Transverse colon (tissue), 4 donors: ENCODE measurements around the gene UACA. TPM values are rescaled to one million over a fixed set of nuclear protein-coding genes. Genes with fewer than 3 reads are reported as not detected.
A peak's percentile ranks its signal among the peaks of the same experiment; 100 is the strongest.

Experiments used
- DNase-seq: peaks from one replicate; pipeline ENCODE4 v3.0.0-alpha.2; 2019
- H3K27ac ChIP-seq, 4 donors: fragments of 200-600 bp; sonication (generic); 2 replicates each; pipeline ENCODE4 v1.5.1; 2016 to 2018; ENCODE audit warnings: inconsistent platforms in 4 of 4
- H3K27me3 ChIP-seq: fragments of 200-600 bp; sonication (generic); 2 replicates; pipeline ENCODE4 v1.5.1; 2017; ENCODE audit warnings: inconsistent platforms
- H3K36me3 ChIP-seq, 4 donors: fragments of 200-600 bp; sonication (generic); 2 replicates each; pipeline ENCODE4 v1.5.1; 2017 to 2019; ENCODE audit warnings: inconsistent platforms in 4 of 4
- H3K4me1 ChIP-seq, 4 donors: fragments of 200-600 bp; sonication (generic); 2 replicates each; pipeline ENCODE4 v1.5.1; 2017 to 2020; ENCODE audit warnings: inconsistent platforms in 4 of 4
- H3K4me3 ChIP-seq, 4 donors: fragments of 200-600 bp; sonication (generic); 1 replicate in 1 of 4; 2 replicates in 3 of 4; pipeline versions ENCODE4 v1.5.1 to v1.6.1; 2017 to 2019; ENCODE audit warnings: inconsistent platforms in 4 of 4
- H3K9me3 ChIP-seq, 2 donors: fragments of 200-600 bp; sonication (generic); 2 replicates each; pipeline ENCODE4 v1.5.1; 2017 to 2019; ENCODE audit warnings: inconsistent platforms in 2 of 2
- EP300 ChIP-seq: sonication (generic); formaldehyde crosslinking; IDR thresholded peaks from one replicate; pipeline ENCODE4 v1.6.1; 2017; ENCODE audit warnings: antibody characterized with exemption, low read depth
- POLR2A ChIP-seq: fragments of 450-650 bp; IDR thresholded peaks from one replicate; pipeline ENCODE4 v1.6.1; 2016; ENCODE audit warnings: antibody characterized with exemption, mild to moderate bottlenecking, moderate library complexity
- POLR2AphosphoS5 ChIP-seq, 3 donors: sonication (generic); formaldehyde crosslinking; IDR thresholded peaks; one replicate each; pipeline ENCODE4 v1.6.1; 2016; ENCODE audit warnings: antibody characterized with exemption in 3 of 3
- WGBS, 2 donors: methylation state at CpG; one replicate each; pipeline ENCODE4 v1.1.5; 2018; ENCODE audit warnings: low coverage in 1 of 2; 5-methylcytosine and 5-hydroxymethylcytosine counted together
- in situ Hi-C, 4 donors: fragments of 200-750 bp; cut with MboI; loops; one replicate each; pipeline versions ENCODE4 v1.15.0 to v1.15.1; 2017; ENCODE audit warnings: low sequenced_read_pairs in 3 of 4, low pct_ligation_motif_present in 1 of 4, low pct_unique_long_range_greater_than_20kb in 1 of 4
- intact Hi-C: fragments of 100-400 bp; cut with DNase I; formaldehyde crosslinking; loops from one replicate; pipeline ENCODE4 v1.15.1; 2023; ENCODE audit warnings: low total_unique reads
- total RNA-seq, 4 donors: library from RNA; depleted of rRNA; stranded (reverse); fragments of >200 nt; gene quantifications; one replicate each; pipeline ENCODE4 v1.1.0, GENCODE V29; 2016
- TF ChIP-seq, protein P1 (sequence below), 5 experiments: fragments of 200-600 bp in 3 of 5; fragments of 450-650 bp in 2 of 5; sonication (generic) in 3 of 5; IDR thresholded peaks; 1 replicate in 2 of 5; 2 replicates in 3 of 5; pipeline ENCODE4 v1.5.1; 2016 to 2017; ENCODE audit warnings: antibody characterized with exemption in 5 of 5, inconsistent platforms in 3 of 5, mild to moderate bottlenecking in 2 of 5, moderate library complexity in 1 of 5

Gene UACA
- total RNA-seq, 4 donors from 2014 or later = 19.5 to 90.5 (median 40.8) TPM

DNA sequence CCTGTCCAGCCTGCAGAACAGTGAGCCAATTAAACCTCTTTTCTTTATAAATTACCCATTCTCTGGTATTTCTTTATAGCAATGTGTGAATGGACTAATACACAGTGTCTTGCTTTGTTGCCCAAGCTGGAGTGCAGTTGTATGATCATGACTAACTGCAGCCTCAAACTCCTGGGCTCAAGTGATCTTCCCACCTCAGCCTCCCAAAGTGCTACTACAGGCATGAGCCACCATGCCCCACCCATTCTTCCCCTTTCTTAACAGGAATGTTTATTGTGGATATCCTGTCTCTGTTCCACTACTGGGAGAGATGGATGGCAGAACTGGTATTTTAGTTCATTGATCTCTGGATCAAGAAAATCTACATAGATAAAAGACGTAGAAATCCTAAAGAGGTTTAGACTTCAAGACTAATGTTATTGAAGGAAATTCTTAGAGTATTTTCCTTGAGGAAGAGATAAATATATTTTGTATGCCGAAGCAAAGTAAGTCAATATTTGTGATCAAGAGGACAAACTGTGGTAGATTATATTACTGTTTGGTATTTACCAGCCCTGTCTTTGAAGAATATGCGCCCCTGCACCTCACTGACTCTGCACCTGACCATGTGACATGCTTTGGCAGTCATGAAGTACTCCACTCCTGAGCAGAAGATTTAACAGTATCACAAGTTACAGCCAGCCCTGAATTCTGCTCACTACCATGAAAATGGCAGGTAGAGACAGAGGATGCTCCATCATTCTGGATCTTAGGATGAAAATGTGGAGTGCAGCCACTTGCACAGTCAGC, 42.9 kb downstream of the UACA start:
- H3K36me3 ChIP-seq = no peaks in the 10 kb centered on the region
- H3K4me3 ChIP-seq = no peak overlapping the region
- no peaks in the 10 kb centered on the region for H3K27me3 ChIP-seq
- TF ChIP-seq, protein P1, sequence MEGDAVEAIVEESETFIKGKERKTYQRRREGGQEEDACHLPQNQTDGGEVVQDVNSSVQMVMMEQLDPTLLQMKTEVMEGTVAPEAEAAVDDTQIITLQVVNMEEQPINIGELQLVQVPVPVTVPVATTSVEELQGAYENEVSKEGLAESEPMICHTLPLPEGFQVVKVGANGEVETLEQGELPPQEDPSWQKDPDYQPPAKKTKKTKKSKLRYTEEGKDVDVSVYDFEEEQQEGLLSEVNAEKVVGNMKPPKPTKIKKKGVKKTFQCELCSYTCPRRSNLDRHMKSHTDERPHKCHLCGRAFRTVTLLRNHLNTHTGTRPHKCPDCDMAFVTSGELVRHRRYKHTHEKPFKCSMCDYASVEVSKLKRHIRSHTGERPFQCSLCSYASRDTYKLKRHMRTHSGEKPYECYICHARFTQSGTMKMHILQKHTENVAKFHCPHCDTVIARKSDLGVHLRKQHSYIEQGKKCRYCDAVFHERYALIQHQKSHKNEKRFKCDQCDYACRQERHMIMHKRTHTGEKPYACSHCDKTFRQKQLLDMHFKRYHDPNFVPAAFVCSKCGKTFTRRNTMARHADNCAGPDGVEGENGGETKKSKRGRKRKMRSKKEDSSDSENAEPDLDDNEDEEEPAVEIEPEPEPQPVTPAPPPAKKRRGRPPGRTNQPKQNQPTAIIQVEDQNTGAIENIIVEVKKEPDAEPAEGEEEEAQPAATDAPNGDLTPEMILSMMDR (IDR thresholded peaks at IDR 0.05) = no peak
- TF ChIP-seq EP300 = no peak
- no peak for TF ChIP-seq POLR2AphosphoS5 (IDR thresholded peaks at IDR 0.05)
- TF ChIP-seq POLR2A = no peak
- intact Hi-C loops (loop anchor here (10.0 kb wide), 1 partner anchor 46 kb away; no protein-coding TSS in a partner anchor), in situ Hi-C loops (no loop called here)
- peak overlapping the region; percentile 5 to 31 (median 26) for H3K27ac ChIP-seq
- DNase-seq = no peak
- H3K4me1 ChIP-seq = peaks cover 14 to 63% (median 43%) of the 10 kb centered on the region in 4 donors
- WGBS, 2 donors = 44 to 64% methylated on average over 3 of the region's 3 CpGs
- no peaks in the 10 kb centered on the region for H3K9me3 ChIP-seq

DNA sequence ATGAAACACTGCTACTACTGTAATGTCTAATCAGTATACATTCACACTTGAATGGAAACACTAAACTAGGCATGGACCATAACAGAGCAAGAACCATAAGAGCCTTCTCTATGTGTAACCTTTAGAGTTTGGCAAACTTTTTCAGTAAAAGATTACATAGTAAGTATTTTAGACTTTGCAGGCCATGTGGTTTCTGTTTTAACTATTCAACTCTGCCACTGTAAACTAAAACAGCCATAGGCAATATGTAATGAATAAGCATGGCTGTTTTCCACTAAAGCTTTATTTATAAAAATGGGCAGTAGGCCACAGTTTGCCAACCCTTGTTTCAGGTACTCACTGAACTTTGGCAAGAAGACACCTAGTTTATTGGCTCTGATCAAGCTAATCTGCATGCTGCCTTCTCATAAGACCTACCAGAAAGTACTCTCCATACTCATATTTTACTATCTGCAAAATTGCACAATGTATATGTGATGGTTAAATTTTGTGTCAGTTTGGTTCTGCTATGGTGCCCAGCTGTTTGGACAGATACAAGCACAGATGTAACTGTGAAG, 46.0 kb downstream of the UACA start:
- no peak for DNase-seq
- Histone ChIP-seq H3K36me3 (no peaks in the 10 kb centered on the region), H3K27me3 (no peaks in the 10 kb centered on the region), H3K4me1 (peaks cover 23 to 75% (median 55%) of the 10 kb centered on the region in 4 donors), H3K4me3 (no peak overlapping the region), H3K27ac (peak overlapping the region; percentile 30 to 47 (median 36)), H3K9me3 (no peaks in the 10 kb centered on the region)
- TF ChIP-seq POLR2AphosphoS5 (IDR thresholded peaks at IDR 0.05) = no peak
- TF ChIP-seq, protein P1 (IDR thresholded peaks at IDR 0.05) = no peak
- no peak for TF ChIP-seq EP300
- TF ChIP-seq POLR2A = no peak
- in situ Hi-C loops = no loop called here
- intact Hi-C loops = no loop called here

DNA sequence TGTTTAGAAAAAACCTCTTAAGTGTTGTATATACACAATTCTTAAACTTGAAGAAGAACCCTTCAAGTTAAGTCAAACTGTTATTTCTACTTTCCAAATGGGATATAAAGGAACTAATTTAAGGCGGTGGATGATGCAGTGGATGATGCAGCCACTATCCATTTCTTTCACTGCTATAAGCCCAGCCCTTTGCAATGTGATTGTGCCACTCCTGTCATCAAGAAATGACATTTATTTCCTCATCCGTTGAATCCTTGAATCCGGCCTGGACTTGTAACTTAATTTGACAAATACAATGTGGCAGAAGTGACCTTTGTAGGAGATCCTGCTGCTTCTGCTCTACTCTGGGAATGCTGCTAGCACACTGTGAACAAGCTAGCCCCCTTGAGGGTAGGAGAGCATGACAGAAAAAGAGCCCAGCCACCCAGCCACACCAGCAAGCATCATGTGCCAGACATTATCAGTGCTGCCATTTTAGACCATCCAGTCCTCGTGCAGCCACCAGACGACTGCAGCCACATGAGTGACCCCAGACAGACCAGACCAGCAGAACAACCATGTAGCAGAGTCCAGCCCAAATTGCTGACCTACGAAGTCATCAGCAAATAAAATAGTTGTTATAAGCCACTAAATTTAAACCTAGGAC, 47.4 kb downstream of the UACA start:
- Histone ChIP-seq H3K27ac (peak overlapping the region in 3 of 4 donors; percentile 17 to 30 (median 30)), H3K36me3 (no peaks in the 10 kb centered on the region), H3K9me3 (no peaks in the 10 kb centered on the region), H3K4me1 (peaks cover 23 to 63% (median 46%) of the 10 kb centered on the region in 4 donors), H3K27me3 (no peaks in the 10 kb centered on the region), H3K4me3 (no peak overlapping the region)
- DNase-seq = no peak
- 68 to 69% methylated on average over 3 to 6 of the region's 6 CpGs for WGBS, 2 donors
- TF ChIP-seq, protein P1 (IDR thresholded peaks at IDR 0.05) = no peak
- TF ChIP-seq POLR2A = no peak
- TF ChIP-seq EP300 = no peak
- TF ChIP-seq POLR2AphosphoS5 (IDR thresholded peaks at IDR 0.05) = no peak
- intact Hi-C loops (no loop called here), in situ Hi-C loops (no loop called here)

DNA sequence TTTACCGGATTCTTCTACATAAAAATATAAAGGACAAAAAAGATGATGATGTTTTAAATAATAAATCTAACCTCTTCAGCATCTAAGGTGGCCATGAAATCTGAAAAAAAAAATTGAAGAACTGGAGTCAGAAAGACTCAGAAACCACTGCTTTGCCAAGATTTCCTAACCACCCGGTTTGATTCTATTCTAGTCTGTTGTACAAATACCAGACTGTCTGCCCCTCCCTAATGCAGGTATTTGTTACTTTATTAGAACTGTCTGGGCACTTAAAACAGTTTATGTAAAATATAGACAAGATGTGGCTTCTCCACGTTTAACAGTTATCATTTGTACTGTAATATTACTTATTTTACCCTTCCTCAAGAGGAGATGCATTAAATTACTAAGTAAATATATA, 48.8 kb downstream of the UACA start:
- H3K36me3 ChIP-seq = no peaks in the 10 kb centered on the region
- no peaks in the 10 kb centered on the region for H3K9me3 ChIP-seq
- H3K27ac ChIP-seq = peak overlapping the region in 3 of 4 donors; percentile 24 to 53 (median 41)
- 38 to 47% methylated on average over 3 of the region's 3 CpGs for WGBS, 2 donors
- no peaks in the 10 kb centered on the region for H3K27me3 ChIP-seq
- intact Hi-C loops = no loop called here
- in situ Hi-C loops = no loop called here
- H3K4me1 ChIP-seq = peaks cover 18 to 52% (median 40%) of the 10 kb centered on the region in 4 donors
- no peak overlapping the region for H3K4me3 ChIP-seq
- TF ChIP-seq POLR2A (no peak), POLR2AphosphoS5 (IDR thresholded peaks at IDR 0.05) (no peak), EP300 (no peak)
- TF ChIP-seq, protein P1 (IDR thresholded peaks at IDR 0.05) = no peak
- DNase-seq = no peak
